Stimulated activated CD8-positive, alpha-beta memory T cell treated with anti-CD3 and anti-CD28 coated beads, Interleukin-4, amount 100 ng/mL, for 24 hours (primary cell): ENCODE data around the gene GAB4.

Experiments
- DNase-seq: peaks from one replicate; pipeline ENCODE4 v3.0.0-alpha.2; 2020; ENCODE audit warnings: low read depth

Gene GAB4

DNA sequence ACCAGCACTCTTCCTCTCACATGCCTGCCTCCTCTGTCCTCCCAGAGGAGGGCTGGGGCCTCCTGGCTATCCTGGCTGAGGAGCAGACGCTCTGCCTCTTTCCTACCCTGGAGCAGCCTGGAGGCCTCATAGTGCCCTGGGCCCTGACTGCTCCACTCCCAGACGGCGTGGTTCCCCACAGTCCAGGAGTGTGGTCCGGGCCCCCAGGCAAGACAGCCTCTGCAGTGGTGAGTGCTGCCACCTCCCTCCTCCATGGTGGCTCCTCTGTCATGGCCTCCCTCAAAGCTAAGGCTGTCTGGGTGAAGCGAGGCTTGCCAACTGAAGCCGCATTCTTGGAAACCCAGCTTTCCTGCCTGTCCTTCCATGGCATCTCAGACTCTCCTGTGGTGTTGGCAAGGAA, 19.8 kb downstream of the GAB4 start:
- DNase-seq, result no peak

DNA sequence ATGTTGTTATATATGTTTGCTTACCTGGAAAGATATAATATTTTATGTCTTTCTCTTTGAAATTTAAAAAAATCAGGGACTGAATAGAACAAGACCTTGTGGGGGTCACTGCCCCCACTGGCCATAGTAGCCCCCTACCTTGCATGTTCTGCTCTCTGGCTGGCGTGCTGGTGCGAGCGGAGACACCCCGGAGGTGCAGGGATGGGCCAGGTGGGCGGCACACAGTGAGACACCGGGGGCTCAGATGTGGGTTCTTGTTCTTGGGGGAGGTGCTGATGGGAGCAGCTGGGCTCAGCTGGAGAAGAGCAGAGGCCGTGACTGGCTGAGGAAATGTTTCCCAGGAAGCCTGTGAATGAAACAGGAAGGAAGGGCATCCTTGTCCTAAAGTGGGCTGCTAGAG, 20.2 kb downstream of the GAB4 start:
- DNase-seq, result no peak

DNA sequence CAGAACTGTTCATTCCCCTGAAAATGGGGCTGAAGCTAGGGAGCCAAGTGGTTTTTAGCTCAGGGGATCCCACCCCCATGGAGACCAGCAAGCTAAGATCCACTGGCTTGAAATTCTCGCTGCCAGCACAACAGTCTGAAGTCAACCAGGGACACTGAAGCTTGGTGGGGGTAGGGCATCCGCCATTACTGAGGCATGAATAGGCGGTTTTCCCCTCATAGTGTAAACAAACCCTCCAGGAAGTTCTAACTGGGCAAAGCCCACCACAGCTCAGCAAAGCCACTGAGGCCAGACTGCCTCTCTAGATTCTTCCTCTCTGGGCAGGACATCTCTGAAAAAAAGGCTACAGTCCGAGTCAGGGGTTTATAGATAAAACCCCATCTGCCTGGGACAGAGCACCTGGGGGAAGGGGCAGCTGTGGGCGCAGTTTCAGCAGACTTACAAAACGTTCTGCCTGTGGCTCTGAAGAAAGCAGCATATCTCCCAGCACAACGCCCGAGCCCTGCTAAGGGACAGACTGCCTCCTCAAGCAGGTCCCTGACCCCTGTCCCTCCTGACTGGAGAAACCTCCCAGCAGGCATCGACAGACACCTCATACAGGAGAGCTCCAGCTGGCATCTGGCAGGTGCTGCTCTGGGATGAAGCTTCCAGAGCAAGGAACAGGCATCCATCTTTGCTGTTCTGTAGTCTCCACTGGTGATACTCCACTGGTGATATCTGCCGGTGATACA, 32.7 kb downstream of the GAB4 start:
- DNase-seq, result no peak

DNA sequence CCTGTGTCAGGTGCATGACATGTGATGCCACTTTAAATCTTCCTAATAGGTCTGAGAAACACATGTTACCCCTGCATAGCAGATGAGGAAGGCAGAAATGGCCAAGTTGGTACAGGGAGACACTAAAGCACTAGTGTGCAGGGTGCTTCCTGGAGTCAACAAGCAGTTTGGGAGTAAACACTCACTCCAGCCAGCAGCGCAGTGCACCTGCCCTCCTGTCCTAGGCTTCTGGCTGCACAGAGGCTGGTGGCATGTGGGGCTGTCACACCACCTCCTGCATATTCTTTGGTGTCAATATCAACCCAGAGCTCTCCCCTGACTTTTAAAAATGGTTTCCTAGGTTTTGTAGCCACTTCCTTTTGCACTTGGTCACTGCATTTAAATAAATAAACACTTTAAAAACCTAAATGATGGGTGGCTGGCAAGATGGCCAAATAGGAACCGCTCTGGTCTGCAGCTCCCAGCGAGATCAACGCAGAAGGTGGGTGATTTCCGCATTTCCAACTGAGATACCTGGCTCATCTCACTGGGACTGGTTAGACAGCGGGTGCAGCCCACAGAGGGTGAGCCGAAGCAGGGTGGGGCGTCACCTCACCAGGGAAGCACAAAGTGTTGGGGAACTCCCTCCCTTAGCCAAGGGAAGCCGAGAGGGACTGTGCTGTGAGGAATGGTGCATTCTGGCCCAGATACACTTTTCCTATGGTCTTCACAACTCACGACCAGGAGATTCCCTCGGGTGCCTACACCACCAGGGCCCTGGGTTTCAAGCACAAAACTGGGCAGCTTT, 33.5 kb downstream of the GAB4 start:
- no peak for DNase-seq

DNA sequence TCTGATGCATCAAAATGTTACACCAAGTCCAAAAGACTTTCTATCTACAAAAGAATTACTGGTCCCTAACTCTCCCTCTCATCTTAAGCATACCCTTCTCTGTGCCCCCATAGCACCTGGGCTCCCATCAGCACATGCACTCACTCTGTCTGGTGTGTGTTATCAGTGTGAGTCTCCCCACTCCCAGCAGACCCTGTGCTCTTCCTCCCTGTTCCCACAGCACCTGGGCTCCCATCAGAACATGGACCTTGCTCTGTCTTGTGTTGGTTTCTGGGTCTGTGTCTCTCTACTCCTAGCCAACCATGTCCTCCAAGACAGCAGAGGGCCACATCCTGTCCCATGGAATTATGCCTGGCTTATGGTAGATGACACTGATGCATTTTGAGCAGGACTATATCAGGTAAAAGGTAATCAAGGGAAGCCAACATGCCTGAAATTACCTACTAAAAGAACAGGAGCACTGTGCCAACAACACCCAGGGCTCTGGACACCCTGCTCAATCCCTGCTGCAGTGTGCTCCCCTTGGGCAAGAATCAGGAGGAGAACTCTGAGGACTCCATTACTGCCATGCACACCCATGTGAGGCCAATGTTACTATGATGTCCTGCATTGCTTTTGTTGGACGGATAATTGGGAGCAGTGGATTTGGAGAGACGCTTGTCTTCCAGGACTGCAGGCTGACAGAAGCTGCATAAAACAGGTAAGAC, 34.3 kb downstream of the GAB4 start:
- no peak for DNase-seq

DNA sequence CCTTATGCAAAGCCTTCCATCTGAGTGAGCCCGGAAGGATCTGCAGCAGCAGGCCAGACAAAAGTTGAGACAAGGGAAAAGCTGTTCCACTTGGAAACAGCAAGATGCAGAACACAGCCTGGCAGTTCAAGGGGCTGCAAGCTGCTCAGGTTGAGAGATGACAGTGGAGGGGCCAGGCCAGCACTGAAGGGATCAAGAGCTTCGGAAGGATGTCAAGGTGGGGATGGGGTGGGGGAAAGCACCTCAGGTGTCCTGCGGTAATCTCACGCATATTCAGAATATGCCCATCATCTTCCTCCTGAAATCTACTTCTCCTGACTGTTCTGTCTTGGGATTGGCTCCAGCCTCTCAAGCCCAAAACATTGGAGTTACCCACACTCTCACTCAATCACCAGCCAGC, 35.7 kb downstream of the GAB4 start:
- DNase-seq, result no peak

DNA sequence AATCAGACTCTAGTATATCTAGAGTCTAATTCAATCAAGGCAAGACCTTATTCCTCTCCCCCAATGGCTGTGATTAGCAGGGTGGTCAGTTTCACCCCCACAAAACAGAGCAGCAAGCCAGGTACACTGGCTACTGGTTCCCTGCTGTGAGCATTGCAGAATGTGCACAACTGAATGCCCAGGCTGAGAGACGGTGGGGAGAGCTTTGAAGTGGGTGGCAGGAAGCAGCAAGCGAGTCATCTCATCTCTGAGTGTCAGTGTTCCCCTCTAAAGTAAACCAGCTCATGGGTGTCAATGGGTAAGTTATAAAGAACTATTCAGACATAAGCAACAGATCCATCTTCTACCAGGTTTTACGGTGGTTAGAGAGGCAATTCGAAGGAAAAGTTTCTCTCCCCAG, 37.6 kb downstream of the GAB4 start:
- no peak for DNase-seq

DNA sequence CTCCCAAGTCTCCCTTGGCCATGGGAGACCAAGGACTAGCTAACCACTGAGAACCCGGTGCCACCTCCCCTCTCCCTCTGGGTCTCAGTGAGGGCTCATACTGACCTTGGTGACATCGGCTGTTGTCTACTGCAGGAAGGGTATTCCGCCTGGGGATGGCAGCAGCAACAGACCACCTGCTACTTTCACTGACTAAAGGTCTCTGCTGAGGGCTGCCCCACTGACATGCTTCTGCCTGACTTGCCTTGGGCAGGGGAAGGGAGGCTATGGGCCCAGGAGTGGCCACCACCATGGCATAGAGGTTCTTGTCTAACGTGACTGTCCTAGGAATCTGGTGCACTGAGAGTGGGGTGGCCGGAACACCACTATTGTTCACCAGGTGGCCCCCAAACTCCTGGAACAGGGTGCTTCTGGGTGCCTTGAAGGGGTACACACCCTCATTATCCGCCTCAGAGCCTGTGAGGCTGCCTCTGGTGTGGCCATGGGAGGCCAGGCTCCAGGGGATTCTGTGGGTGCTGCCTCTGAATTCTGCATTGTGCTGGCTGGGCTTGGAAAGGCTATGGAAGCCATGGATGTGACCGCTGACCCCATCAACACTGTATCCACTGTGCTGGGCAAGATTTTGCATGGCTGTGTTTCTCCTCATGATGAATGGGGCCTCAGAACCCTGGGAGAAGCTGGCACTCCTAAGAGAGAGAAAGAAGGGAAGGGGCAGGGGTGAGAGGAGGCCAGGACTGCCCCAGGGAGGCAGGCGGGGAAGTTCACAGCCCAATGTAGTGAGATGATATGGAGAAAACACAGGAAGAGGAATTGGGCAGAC, 38.3 kb downstream of the GAB4 start:
- DNase-seq, result no peak

DNA sequence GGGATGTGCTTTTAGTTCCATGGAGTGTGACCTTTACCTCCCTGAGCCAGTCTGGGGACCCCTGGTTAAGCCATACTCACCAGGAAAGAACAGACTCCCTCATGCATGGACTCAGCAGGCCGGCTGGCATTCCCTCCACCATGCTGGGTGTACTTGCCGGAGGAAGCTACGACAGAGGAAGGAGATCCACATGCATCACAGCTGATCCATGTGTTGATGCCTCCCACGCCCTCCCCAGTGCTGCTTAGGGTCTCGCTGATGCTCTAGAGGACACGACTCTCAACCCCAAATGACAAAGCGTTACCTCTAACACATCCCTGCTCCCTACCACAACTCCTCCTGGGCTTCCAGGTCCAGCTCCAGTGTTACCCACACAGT, 39.8 kb downstream of the GAB4 start:
- no peak for DNase-seq

DNA sequence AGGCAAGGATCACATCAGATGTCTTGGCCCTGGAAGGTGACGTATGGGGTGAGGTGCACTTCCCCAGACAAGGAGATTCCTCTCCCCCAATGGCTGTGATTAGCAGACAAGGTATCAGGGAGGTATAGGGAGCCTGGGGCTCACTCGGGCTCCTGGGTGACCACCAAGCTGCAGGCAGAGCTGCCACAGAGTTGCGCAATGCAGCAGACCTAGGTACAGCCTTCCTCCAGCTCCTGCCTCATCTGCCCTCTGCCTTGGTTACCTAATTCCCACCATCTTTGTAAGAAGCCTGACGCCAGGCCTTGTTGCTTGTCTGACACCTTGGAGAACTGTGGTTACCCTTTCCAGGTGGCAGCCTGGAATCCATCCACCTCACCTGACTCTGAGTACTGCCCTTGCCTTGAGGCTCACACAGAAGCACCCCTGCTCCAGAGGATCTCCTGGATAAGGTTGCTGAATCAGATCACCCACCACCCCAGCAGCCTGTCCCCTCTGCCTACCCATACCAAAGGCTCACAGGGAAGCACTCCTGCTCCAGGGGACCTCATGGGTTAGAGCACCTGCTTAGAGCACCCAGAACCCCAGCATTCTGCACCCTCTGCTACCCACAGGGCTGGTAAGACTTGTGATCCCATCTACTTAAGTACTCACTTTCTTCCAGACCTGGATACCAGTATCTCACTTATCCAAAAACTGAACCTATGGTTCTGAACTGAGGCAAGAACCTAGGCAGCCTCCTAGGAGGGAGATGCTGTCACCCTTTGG, 40.4 kb downstream of the GAB4 start:
- DNase-seq, result no peak

DNA sequence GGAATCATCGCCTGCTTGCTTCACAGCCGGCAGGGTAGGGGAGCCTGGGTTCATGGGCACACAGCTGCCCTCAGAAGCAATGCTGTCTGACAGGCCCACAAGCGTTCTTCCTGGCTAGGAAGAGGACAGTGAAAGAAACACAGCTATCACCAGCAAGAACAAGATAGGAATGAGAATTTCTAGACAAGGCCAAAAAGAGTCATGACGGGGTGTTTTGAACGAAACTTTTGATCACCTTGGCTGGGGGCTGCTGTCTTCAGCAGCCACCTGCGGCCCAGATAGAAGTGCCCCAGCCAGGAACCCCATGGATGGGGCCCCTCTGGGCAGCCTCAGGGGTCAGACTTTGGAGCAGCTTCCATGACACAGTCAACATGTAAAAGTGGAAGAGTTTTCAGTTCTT, 41.8 kb downstream of the GAB4 start:
- no peak for DNase-seq

DNA sequence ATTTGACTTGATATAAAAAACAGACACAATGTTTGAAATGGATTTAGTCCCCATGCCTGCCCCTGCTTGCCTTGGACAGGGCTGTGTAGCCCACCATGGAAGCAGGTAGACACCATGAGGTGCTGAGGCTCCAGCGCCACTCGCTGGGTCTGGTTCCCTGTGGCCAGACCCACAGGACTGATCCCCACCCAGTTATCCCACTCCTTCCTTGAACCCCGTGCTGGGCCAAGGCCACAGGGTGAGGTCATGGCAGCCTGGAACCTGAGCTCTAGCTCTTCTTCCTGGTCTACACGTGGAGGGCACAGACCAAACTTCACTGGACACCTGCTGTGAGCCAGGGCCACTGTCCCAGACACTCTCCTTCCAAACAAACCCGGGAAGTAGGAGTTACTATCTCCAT, 42.5 kb downstream of the GAB4 start:
- DNase-seq, result no peak

DNA sequence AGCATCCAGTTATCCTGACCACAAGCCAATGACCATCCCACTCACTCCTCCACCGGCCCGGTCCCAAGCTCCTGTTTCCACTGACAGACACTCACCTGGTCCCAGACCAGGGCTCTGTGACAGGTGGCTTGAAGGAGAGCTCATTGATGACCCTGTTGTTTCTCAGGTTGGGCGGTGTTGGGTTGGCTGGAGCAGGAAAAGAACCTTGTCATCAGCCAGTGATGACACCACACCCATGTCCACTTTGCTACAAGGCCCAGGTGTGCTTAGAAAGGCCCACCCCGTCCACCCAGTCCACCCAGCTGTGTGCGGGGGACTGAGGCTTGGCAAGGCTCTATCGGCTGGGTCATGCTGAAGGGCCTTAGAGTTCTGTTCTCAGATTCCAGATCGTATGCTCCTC, 42.9 kb downstream of the GAB4 start:
- no peak for DNase-seq

DNA sequence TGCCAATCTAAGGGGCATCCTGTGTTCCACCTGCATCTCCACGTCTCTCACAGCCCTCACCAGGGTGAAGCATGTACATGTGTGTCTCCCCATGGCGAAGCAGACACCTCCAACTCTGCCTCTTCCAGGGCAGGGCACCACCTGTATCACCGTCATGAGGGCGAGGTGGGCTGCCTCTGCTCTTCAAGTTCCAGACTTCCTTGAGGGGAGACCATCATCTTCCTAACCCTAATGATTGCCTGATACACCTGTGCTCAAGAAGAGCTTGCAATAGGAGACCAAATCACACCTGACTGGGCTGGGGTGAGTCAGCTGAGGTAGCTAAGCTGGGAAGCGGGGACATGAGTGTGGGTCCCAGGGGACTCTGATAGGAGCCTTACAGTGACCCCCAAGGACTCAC, 43.7 kb downstream of the GAB4 start:
- DNase-seq, result no peak

DNA sequence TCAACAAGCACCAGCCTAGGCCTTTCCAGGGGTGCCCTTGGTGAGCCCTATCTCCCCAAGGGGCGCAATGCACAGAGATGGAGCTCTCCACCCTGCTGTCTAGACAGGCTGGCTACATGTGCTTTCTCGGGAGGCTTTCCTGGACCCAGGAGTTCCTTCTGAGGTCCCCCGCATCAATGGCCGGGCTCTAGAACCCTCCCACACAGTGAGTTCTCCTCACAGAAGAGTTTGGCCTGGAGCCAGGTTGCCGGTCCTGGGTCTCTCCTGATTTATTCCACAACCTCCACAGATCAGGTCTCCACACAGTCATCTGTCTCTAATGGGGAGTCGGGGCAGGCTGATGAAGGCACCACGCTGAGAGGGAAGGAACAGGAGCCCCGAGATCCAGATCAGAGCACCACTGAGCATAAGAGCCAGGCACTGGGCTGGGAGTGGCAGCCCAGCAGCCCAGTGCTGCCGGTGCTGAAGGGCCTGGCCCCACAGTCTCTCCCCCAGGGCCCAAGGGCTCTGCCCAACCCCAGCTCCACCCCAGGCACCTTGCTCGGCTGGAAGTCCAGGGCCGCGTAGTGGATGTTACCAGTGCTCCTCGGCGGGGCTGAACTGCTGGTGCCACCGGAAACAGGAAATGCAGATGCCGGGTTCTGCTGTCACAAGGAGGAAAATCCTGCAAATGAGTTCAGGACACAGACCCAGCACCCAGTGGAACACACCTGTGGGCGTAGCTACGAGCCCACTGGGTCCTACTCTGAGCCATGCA, 44.7 kb downstream of the GAB4 start:
- no peak for DNase-seq

DNA sequence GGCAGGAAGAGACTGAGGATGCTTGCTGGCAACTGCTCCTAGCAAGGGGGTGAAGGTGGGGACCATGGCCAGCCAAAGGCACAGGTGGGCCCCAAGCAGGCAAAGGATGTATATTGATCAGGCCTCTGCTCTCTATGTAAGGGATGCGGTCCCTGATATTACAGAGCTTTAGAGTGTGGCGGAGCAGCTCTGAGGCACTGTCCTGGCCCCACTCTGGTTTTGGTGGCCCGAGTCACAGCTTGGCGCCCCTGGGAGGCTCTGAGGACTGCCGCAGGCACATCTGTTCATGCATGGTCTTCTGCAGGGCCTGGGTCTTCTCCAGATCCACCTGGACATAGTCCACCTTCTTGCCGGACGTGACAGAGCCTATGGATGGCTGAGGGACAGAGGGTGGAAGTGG, 45.5 kb downstream of the GAB4 start:
- DNase-seq, result no peak

DNA sequence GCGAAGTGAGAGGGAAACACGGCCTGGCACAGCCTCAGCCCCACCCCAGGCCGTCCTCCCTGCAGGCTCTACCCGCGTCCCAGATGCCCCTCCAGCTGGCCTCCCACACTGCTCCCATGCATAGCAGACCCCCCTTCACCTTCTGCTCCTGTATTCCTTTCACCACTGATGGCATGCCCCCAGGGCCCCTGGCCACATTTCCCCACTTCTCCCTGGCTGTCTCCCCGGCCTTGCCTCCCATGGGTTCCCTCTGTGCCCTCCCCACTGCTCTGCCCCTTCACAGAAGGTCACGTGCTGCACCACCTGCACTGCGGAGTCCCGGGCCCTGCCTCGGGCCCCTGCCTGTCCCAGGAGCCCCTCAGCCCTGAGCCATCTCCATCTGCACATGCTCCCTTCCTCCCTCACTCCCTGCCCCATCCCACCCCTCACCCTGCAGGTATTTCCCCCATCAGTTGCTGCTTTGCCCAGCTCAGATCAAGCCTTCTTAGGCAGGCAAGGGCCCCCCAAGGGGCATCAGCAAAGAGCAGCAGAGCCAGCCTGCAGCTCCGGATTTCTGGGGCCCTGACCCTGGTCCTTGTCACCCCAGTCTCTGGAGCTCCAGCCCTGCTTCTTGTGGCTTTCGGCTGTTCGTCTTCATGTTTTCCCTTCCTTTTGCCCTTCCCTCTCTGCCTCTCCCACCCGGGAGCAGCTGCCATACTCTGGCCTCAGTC, 46.4 kb downstream of the GAB4 start:
- DNase-seq, result no peak

DNA sequence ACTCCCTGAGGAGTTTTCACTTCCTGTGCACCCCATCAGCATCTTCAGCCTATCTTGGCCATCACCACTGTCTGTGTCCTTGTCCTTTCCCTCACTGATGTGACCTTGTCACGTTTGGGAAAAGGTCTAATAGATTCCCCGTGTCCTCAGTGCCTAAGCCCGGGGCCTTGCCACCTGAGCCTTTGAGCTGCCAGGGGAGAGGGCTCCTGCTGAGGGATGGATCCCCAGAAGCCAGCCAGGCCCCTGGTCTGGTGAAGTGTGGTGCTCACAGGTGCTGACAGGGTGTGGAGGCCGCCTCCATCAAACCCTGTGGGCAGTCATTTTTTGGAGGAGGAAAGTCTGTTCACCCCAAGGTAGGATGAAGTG, 47.2 kb downstream of the GAB4 start:
- no peak for DNase-seq

DNA sequence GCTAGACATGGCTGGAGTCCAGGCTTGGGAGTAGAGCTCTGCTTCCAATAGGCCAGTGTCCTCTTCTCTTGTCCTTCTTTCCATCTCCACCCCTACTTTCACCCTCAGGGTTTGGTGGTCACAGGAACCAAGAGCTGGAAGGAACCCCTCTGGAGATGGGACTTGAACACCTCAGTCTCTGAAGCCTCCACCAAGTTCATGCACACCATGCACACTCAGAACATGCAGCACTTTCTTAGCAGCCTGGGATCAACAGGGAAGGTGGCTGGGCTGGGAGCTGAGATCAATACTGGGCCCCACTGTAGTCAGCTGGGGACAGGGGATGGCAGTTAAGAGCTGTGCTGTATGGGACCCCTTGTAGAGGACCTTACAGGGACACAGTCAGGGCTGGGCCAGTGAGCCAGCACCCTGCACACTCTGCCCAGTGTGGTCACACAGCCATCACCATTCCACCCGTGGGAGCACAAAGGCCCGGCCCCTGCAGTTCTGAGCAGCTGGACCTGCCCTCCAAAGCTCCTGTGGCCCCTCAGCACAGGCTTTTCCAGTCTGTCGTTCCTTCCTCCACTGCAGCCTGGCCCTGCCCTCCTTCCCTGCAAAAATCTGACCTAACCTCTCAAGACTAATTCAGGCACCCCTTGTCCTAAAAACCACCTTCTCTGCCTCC, 47.7 kb downstream of the GAB4 start:
- no peak for DNase-seq
